Nephron progenitor cell (in vitro differentiated cells): ENCODE results near the gene PML.
"Not testable (repeated sequence)": the region's sequence is repeated elsewhere in the genome, so short reads cannot be mapped to it uniquely, and the experiment has no call there.

Experiments used
- DNase-seq: peaks from one replicate; pipeline ENCODE4 v3.0.0; 2021
- H3K27ac Mint-ChIP-seq: 2 replicates; pipeline ENCODE4 v1.8.0; 2021; ENCODE audit warnings: mild to moderate bottlenecking, moderate library complexity, mixed read lengths
- H3K27me3 Mint-ChIP-seq: 2 replicates; pipeline ENCODE4 v1.8.0; 2021; ENCODE audit warnings: mild to moderate bottlenecking, low read depth, mixed read lengths; ENCODE audit not compliant: poor library complexity
- H3K36me3 Mint-ChIP-seq: 2 replicates; pipeline ENCODE4 v1.8.0; 2021; ENCODE audit warnings: low read depth, mixed read lengths
- H3K4me1 Mint-ChIP-seq: 2 replicates; pipeline ENCODE4 v1.8.0; 2021; ENCODE audit warnings: mixed read lengths
- H3K4me3 Mint-ChIP-seq: 2 replicates; pipeline ENCODE4 v1.8.0; 2021; ENCODE audit warnings: mild to moderate bottlenecking, moderate library complexity, mixed read lengths
- H3K9me3 Mint-ChIP-seq: 2 replicates; pipeline ENCODE4 v1.8.0; 2021; ENCODE audit warnings: mild to moderate bottlenecking, moderate library complexity, mixed read lengths
- CTCF ChIP-seq: fragments of 200-600 bp; sonication (generic); IDR thresholded peaks from 2 replicates; pipeline ENCODE4 v1.5.0; 2021; ENCODE audit warnings: antibody characterized with exemption

PML gene

GRCh38 chr15:74050556-74051234, 56.2 kb downstream of the PML start:
- TF ChIP-seq CTCF: no peak
- Mint-ChIP-seq H3K36me3 (no peaks in the 10 kb centered on the region), H3K4me1 (peaks cover 30% of the 10 kb centered on the region), H3K4me3 (no peak overlapping the region), H3K27ac (peak overlapping the region; percentile 53), H3K27me3 (peaks cover 7% of the 10 kb centered on the region), H3K9me3 (no peaks in the 10 kb centered on the region)
- DNase-seq: no peak

- not testable (repeated sequence) for H3K36me3 Mint-ChIP-seq, H3K27ac Mint-ChIP-seq
Measured at GRCh38 chr15:74052271-74053260, 58.0 kb downstream of the PML start.

GRCh38 chr15:74053517-74053916, 59.0 kb downstream of the PML start:
- Mint-ChIP-seq H3K4me3 (no peak overlapping the region), H3K27ac (no peak overlapping the region), H3K4me1 (peaks cover 11% of the 10 kb centered on the region), H3K27me3 (peaks cover 16% of the 10 kb centered on the region), H3K9me3 (no peaks in the 10 kb centered on the region), H3K36me3 (no peaks in the 10 kb centered on the region)
- no peak for DNase-seq
- no peak for TF ChIP-seq CTCF

More at GRCh38 chr15:74052271-74053260, 58.0 kb downstream of the PML start:
- Mint-ChIP-seq H3K4me1 (peaks cover 20% of the 10 kb centered on the region), H3K27me3 (peaks cover 16% of the 10 kb centered on the region)
- not testable (repeated sequence) for H3K4me3 Mint-ChIP-seq, H3K9me3 Mint-ChIP-seq, DNase-seq

GRCh38 chr15:74053941-74054529, 59.5 kb downstream of the PML start:
- Mint-ChIP-seq H3K4me3 (no peak overlapping the region), H3K36me3 (no peaks in the 10 kb centered on the region), H3K4me1 (peaks cover 11% of the 10 kb centered on the region), H3K27me3 (peaks cover 16% of the 10 kb centered on the region), H3K27ac (no peak overlapping the region), H3K9me3 (no peaks in the 10 kb centered on the region)
- peak; percentile 83 for DNase-seq
- peak; percentile 43 for TF ChIP-seq CTCF

GRCh38 chr15:74055804-74056203, 61.3 kb downstream of the PML start:
- no peak for TF ChIP-seq CTCF
- H3K27ac Mint-ChIP-seq: no peak overlapping the region
- H3K9me3 Mint-ChIP-seq: no peaks in the 10 kb centered on the region
- H3K36me3 Mint-ChIP-seq: no peaks in the 10 kb centered on the region
- no peak overlapping the region for H3K4me3 Mint-ChIP-seq
- peaks cover 20% of the 10 kb centered on the region for H3K27me3 Mint-ChIP-seq
- peaks cover 7% of the 10 kb centered on the region for H3K4me1 Mint-ChIP-seq
- DNase-seq: no peak

GRCh38 chr15:74056330-74056729, 61.8 kb downstream of the PML start:
- not testable (repeated sequence) for H3K4me3 Mint-ChIP-seq, H3K4me1 Mint-ChIP-seq, H3K36me3 Mint-ChIP-seq, H3K27ac Mint-ChIP-seq, H3K9me3 Mint-ChIP-seq, DNase-seq
- H3K27me3 Mint-ChIP-seq: peaks cover 20% of the 10 kb centered on the region

GRCh38 chr15:74059050-74059833, 64.7 kb downstream of the PML start:
- H3K27me3 Mint-ChIP-seq: peaks cover 23% of the 10 kb centered on the region
- H3K27ac Mint-ChIP-seq, H3K4me3 Mint-ChIP-seq, H3K4me1 Mint-ChIP-seq, H3K9me3 Mint-ChIP-seq, H3K36me3 Mint-ChIP-seq, DNase-seq: not testable (repeated sequence)
